ENCODE data around the gene PRR16. TPM values are rescaled to one million over a fixed set of nuclear protein-coding genes. Genes with fewer than 3 reads are reported as not detected.

PRR16 gene
- total RNA-seq, 1 donor from 2014 or later, result 12.7 TPM

GRCh38 chr5:120544043-120544442, 79.9 kb downstream of the PRR16 start:
- ATAC-seq (no peak), DNase-seq (ENCODE audit: missing footprints) (no peak)
- intact Hi-C loops (cut with DNase I), result no loop called here

- DNase-seq (ENCODE audit: missing footprints), result no peak
- no peak for ATAC-seq
- intact Hi-C loops (cut with DNase I), result no loop called here
Observed at GRCh38 chr5:120545007-120545406, 80.9 kb downstream of the PRR16 start.

- intact Hi-C loops (cut with DNase I), result no loop called here
- ATAC-seq (no peak), DNase-seq (ENCODE audit: missing footprints) (no peak)
Observed at GRCh38 chr5:120545951-120546350, 81.9 kb downstream of the PRR16 start.

GRCh38 chr5:120546922-120547321, 82.8 kb downstream of the PRR16 start:
- DNase-seq (ENCODE audit: missing footprints) (no peak), ATAC-seq (no peak)
- intact Hi-C loops (cut with DNase I), result no loop called here

- ATAC-seq, result no peak
- intact Hi-C loops (cut with DNase I), result no loop called here
- DNase-seq (ENCODE audit: missing footprints), result no peak
Observed at GRCh38 chr5:120550358-120550757, 86.3 kb downstream of the PRR16 start.

- DNase-seq (ENCODE audit: missing footprints) (no peak), ATAC-seq (no peak)
- intact Hi-C loops (cut with DNase I), result no loop called here
Observed at GRCh38 chr5:120552638-120553037, 88.5 kb downstream of the PRR16 start.

GRCh38 chr5:120555345-120555744, 91.2 kb downstream of the PRR16 start:
- ATAC-seq (no peak), DNase-seq (ENCODE audit: missing footprints) (no peak)
- intact Hi-C loops (cut with DNase I), result no loop called here

GRCh38 chr5:120564013-120564412, 99.9 kb downstream of the PRR16 start:
- no peak for DNase-seq (ENCODE audit: missing footprints)
- ATAC-seq, result no peak
- intact Hi-C loops (cut with DNase I), result no loop called here

- no peak for ATAC-seq
- no peak for DNase-seq (ENCODE audit: missing footprints)
- intact Hi-C loops (cut with DNase I), result no loop called here
Observed at GRCh38 chr5:120567066-120567465, 103.0 kb downstream of the PRR16 start.

GRCh38 chr5:120567921-120568320, 103.8 kb downstream of the PRR16 start:
- no peak for ATAC-seq
- intact Hi-C loops (cut with DNase I), result no loop called here

GRCh38 chr5:120568711-120569110, 104.6 kb downstream of the PRR16 start:
- intact Hi-C loops (cut with DNase I), result no loop called here
- ATAC-seq (no peak), DNase-seq (ENCODE audit: missing footprints) (no peak)

More at GRCh38 chr5:120567921-120568320, 103.8 kb downstream of the PRR16 start:
- DNase-seq (ENCODE audit: missing footprints), result no peak

- no peak for DNase-seq (ENCODE audit: missing footprints)
Observed at GRCh38 chr5:120576588-120576987, 112.5 kb downstream of the PRR16 start.

GRCh38 chr5:120582635-120583034, 118.5 kb downstream of the PRR16 start:
- intact Hi-C loops (cut with DNase I), result no loop called here
- no peak for DNase-seq (ENCODE audit: missing footprints)
- no peak for ATAC-seq

More at GRCh38 chr5:120576588-120576987, 112.5 kb downstream of the PRR16 start:
- no peak for ATAC-seq
- intact Hi-C loops (cut with DNase I), result no loop called here

GRCh38 chr5:120586646-120587045, 122.5 kb downstream of the PRR16 start:
- DNase-seq (ENCODE audit: missing footprints), result no peak
- no peak for ATAC-seq
- intact Hi-C loops (cut with DNase I), result no loop called here

- ATAC-seq, result no peak
- DNase-seq (ENCODE audit: missing footprints), result no peak
- intact Hi-C loops (cut with DNase I), result no loop called here
Observed at GRCh38 chr5:120591911-120592310, 127.8 kb downstream of the PRR16 start.

- DNase-seq (ENCODE audit: missing footprints), result no peak
- ATAC-seq, result no peak
- intact Hi-C loops (cut with DNase I), result no loop called here
Observed at GRCh38 chr5:120599576-120599975, 135.5 kb downstream of the PRR16 start.

- no peak for ATAC-seq
- intact Hi-C loops (cut with DNase I), result no loop called here
- no peak for DNase-seq (ENCODE audit: missing footprints)
Observed at GRCh38 chr5:120600639-120601038, 136.5 kb downstream of the PRR16 start.

- intact Hi-C loops (cut with DNase I), result no loop called here
- DNase-seq (ENCODE audit: missing footprints) (no peak), ATAC-seq (no peak)
Observed at GRCh38 chr5:120602033-120602432, 137.9 kb downstream of the PRR16 start.

GRCh38 chr5:120604884-120605283, 140.8 kb downstream of the PRR16 start:
- ATAC-seq (no peak), DNase-seq (ENCODE audit: missing footprints) (no peak)
- intact Hi-C loops (cut with DNase I), result no loop called here

- ATAC-seq (no peak), DNase-seq (ENCODE audit: missing footprints) (no peak)
Observed at GRCh38 chr5:120605325-120606079, 141.4 kb downstream of the PRR16 start.

GRCh38 chr5:120609570-120609969, 145.5 kb downstream of the PRR16 start:
- ATAC-seq (no peak), DNase-seq (ENCODE audit: missing footprints) (no peak)
- intact Hi-C loops (cut with DNase I), result no loop called here

More at GRCh38 chr5:120605325-120606079, 141.4 kb downstream of the PRR16 start:
- intact Hi-C loops (cut with DNase I), result no loop called here
